NCI-H345 (cell line): ENCODE results near the gene ANXA4.

Source experiments
- DNase-seq: peaks from one replicate; lab custom pipeline; 2025; lab: John Stamatoyannopoulos, UW

The ANXA4 gene

GRCh38 chr2:69741575-69742321, at the start of gene ANXA4:
Gene ANXA4, plus strand, starts transcription at chr2:69742134. Its CDS starts 39,432 bp downstream, at chr2:69781566.
- DNase-seq: peak; percentile 31

DNA sequence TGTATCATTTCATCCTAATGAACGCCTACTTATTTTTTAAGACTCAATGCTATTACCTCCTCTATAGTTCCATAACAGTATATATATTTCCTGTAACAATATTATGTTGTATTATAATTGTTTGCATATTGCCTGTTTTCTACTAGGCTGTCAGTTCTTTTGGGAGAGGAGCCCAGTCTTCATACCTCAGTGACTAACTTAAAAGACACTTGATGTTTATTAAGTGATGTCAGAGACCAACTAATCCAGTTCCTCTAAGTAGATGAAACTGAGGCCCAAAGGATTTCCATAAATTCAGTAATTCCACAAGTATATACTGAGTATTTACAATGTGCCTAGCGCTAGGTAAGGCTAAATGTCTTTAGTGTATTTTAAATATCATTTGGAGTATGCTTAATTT, 49.5 kb upstream of the ANXA4 start:
- no peak for DNase-seq

GRCh38 chr2:69693059-69693774, 48.7 kb upstream of the ANXA4 start:
- no peak for DNase-seq

DNA sequence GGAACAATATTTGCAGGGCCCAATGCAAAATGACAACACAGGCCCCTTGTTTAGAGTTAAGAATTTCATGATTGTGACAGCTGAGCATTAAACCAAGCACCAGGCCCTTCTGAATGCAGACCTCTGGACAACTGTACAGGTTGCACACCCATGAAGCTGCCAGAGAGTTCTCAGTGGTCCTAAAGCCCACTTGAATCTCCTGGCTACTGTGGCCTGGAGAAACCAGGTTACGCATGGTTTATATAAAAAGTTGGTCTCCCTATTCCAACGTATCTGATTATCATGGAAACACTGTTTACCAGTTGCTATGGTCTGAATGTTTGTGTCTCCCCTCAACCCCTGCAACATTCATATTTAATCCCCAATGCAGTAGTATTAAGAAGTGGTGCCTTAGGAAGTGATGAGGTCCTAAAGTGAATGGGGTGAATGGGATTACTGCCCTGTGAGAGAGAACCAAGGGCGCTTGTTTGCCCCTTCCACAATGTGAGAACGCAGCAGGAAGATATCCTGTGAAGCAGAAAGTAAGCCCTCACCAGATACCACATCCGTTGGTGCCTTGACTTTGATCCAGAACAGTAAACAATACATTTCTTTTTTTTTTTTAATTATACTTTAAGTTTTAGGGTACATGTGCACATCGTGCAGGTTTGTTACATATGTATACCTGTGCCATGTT, 48.0 kb upstream of the ANXA4 start:
- no peak for DNase-seq

DNA sequence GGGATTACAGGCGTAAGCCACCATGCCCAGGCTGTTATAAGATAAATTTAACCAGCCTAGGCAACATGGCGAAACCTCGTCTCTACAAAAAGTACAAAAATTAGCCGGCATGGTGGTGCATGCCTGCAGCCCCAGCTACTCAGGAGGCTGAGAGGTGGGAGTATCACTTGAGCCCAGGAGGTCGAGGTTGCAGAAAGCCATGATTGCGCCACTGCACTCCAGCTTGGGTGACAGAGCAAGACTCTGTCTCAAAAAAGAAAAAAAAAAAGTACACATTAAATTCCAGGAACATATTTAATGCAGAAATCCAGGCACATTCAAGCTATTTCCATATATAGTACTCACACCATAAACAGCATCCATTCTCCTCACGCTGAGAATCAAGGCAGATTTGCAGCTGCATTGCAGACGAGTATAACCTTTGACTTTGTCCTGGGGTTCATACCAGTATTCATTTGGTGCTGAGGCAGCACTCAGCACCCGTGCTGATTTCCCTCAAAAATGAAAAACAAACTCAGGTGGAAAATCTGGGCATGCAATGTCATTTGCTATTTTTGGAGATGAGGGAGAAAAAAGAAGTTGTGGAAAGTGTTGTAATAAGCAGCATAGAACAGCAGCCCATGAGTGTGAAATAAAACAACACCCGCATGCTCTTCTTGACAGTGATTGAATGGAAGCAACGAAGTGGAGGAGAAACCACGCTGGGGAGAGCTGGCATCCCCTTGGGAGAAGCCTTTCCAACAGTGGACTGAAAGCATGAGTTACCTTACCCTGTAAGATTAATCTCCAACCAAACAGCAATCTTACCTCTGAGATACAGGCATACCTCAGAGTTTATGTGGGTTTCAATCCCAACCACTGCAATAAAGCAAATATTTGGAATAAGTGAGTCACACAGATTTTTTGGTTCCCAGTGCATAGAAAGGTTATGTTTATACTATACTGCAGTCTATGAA, 46.8 kb upstream of the ANXA4 start:
- DNase-seq: no peak

GRCh38 chr2:69695850-69696216, 46.1 kb upstream of the ANXA4 start:
- DNase-seq: no peak

- DNase-seq: no peak
These were observed 41.6 kb upstream of the ANXA4 start for GRCh38 chr2:69700381-69700780.

GRCh38 chr2:69701100-69701945, 40.6 kb upstream of the ANXA4 start:
- no peak for DNase-seq

DNA sequence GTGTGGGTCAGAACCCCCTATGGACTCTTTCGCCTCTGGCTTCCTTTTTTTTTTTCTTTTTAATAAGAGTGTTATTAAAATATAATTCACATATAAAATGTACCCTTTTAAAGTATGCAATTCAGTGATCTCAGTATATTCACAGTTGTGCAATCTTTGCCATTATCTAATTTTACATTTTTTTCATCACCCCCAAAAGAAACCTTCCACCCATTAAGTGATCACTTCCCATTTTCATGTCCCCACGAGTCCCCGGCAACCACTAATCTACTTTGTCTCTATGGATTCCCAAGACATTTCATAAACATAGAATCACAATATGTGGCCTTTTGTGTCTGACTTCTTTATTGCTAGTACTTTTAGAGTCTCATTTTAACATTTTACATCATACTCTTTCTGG, 38.7 kb upstream of the ANXA4 start:
- DNase-seq: no peak

GRCh38 chr2:69704446-69704845, 37.5 kb upstream of the ANXA4 start:
- DNase-seq: no peak

GRCh38 chr2:69709290-69709689, 32.6 kb upstream of the ANXA4 start:
- no peak for DNase-seq

GRCh38 chr2:69711971-69712370, 30.0 kb upstream of the ANXA4 start:
- no peak for DNase-seq

DNA sequence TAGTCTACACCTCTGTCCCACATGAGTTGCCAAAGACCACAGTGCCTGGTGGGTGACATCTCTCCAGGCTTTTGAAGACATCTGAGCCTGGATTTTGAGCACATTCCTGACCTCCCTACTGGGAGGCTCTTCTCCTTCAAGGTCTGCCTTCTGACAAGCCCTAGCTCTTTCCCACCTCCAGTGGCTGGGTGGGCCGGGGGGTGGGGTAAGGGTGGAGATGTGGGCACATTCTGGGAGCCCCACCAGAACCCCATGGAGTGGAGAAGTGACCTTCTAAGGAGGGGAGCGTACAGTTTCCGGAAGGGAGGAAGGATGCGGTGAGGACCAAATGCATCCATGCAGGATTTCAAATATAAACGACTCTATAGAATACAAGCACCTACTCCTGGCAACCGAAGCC, 27.9 kb upstream of the ANXA4 start:
- DNase-seq: no peak

GRCh38 chr2:69714539-69715220, 27.3 kb upstream of the ANXA4 start:
- peak; percentile 53 for DNase-seq

- DNase-seq: no peak
These were observed 26.0 kb upstream of the ANXA4 start for GRCh38 chr2:69715964-69716363.

DNA sequence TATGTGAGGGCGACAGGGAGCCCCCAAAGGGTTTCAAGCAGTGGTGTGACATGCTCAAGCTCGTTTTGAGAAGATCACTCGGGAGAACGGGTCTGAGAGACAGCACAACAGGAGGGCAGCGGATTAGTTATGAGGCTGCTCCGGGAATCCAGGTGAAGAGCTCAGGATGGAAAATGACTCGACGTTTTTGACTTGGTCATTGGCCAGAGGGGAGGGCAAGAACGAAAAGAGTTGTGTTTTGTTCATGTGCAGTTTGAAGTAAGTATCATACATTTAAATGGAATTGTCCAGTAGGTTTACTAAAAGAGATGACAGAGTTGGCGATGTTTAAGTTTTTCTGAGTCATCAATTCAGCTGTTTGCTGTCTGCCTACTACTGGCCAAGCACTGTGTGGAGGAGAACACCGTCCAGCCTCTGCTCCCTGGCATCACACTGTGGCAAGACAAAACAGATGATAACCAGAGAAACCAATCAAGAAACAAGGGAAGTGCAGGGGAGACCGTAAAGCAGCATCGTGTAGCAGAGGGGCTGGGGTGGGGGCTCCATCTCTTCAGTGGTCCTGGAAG, 25.3 kb upstream of the ANXA4 start:
- no peak for DNase-seq

DNA sequence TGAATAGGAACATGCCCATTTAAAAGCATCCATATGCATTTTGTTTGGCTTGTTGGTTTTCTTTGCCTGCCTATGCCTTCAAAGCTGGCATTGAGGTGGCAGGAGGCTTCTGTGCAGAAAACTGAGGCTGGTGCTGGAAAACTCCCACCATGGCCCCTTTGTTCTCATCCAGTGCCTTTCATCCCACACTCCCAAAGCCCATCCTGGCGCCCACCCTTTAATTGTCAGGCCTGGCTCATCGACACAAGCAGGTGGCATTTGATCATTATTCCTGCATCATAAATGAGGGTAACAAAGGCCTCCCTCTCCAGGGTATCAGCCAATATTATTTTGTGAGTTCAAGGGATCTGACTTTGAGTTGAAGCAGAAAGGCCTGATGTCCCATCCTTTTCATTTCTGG, 24.7 kb upstream of the ANXA4 start:
- no peak for DNase-seq

- no peak for DNase-seq
These were observed 24.1 kb upstream of the ANXA4 start for GRCh38 chr2:69717861-69718273.

DNA sequence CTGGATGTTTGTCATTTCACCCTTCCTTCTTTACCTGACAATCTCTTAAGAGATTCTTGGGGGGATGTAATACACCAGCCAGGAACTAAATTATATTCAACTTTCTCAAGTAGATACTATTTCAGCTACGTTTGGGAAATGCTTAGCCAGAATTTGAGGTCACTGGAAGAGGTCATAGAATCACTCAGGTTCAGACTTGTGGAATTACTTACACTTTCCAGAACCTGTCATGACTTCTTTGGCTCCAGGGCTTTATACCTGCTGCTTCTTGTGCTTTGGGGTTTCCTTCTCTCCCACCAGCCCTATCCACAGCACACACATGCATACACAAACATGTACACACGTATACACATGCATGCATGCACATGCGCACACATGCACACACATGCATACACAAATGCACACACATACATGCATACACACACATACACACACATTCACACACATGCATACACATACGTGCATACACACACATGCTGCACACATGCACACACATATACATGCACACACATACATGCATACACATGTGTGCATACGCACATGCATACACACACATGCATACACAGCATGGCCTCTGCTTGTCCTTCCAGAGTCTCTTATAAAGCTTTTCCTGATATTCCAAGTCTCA, 23.5 kb upstream of the ANXA4 start:
- DNase-seq: no peak

DNA sequence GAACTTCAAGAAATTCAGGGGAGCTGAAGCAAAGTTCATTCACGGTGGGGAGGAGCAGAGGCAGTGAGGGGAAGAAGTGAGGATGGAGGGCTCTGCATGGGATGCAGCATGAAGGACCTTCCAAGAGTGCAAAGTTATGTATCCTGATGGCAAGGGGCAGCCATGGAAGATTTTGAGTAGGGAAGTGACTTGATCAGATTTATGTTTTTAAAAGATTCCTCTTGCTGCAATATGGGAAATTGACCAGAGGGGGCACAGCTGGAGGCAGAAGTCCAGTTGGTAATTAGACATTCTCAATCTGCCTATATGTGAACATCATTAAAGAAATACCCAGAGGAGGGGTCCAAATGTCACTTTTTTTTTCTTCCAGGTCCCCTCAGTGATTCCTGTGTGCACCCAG, 21.5 kb upstream of the ANXA4 start:
- DNase-seq: no peak
